Measurements from ENCODE around the gene GNAQ. TPM values are rescaled to one million over a fixed set of nuclear protein-coding genes. Genes with fewer than 3 reads are reported as not detected.

GNAQ gene
- polyA plus RNA-seq, 1 donor (not counting 4 experiments of a cell fraction or from before 2014, with no cell fraction given), result 64.3 TPM

DNA sequence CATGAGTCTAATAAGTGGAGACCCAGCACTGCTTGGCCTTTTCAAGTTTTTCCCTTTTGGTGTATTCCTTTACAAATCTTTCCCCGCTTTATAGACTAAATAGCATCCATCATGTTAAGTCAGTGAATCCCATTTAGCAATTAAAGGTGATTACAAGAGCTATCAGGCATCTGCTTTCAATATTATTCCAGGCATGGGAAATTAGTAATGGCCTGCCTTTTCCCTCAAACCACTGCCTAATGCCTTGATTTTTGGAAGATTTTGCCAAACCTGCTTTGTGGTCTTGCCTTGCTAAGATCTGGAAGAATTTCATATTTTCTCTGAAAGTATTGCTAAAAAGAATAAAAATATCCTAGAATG is 280.6 kb downstream of the GNAQ start:
- Histone ChIP-seq H3K9me3 (ENCODE audit: control insufficient read depth, low read depth, low read length) (no peaks in the 10 kb centered on the region), H3K4me2 (ENCODE audit: control insufficient read depth, extremely low read depth, insufficient read depth, low read depth, low read length) (no peak overlapping the region), H3K36me3 (ENCODE audit: control insufficient read depth in 2 of 2, extremely low read depth in 1 of 2, insufficient read depth in 2 of 2, low read length in 2 of 2) (peaks cover 0 to 3% of the 10 kb centered on the region in 2 experiments), H3K27ac (ENCODE audit: control insufficient read depth, insufficient read depth, low read length) (no peak overlapping the region), H3K79me2 (ENCODE audit: control insufficient read depth, insufficient read depth, low read length) (no peaks in the 10 kb centered on the region), H3K9me1 (ENCODE audit: control insufficient read depth, extremely low read depth, insufficient read depth, low read length) (no peaks in the 10 kb centered on the region), H3K27me3 (ENCODE audit: control insufficient read depth, extremely low read depth, insufficient read depth, low read length) (no peaks in the 10 kb centered on the region), H3K4me3 (ENCODE audit: control insufficient read depth in 2 of 3, extremely low read depth in 1 of 3, insufficient read depth in 2 of 3, low read depth in 1 of 3, low read length in 3 of 3) (no peak overlapping the region), H4K20me1 (ENCODE audit: control insufficient read depth, extremely low read depth, insufficient read depth, low read length) (no peaks in the 10 kb centered on the region), H3K9ac (ENCODE audit: control insufficient read depth, extremely low read depth, insufficient read depth, low read length) (no peak overlapping the region), H3K4me1 (ENCODE audit: control insufficient read depth, extremely low read depth, insufficient read depth, low read length) (no peaks in the 10 kb centered on the region), H2AFZ (ENCODE audit: control insufficient read depth, low read length) (no peak overlapping the region)
- TF ChIP-seq EZH2 (IDR thresholded peaks at IDR 0.05; ENCODE audit: low read length), result no peak
- TF ChIP-seq, protein P1, sequence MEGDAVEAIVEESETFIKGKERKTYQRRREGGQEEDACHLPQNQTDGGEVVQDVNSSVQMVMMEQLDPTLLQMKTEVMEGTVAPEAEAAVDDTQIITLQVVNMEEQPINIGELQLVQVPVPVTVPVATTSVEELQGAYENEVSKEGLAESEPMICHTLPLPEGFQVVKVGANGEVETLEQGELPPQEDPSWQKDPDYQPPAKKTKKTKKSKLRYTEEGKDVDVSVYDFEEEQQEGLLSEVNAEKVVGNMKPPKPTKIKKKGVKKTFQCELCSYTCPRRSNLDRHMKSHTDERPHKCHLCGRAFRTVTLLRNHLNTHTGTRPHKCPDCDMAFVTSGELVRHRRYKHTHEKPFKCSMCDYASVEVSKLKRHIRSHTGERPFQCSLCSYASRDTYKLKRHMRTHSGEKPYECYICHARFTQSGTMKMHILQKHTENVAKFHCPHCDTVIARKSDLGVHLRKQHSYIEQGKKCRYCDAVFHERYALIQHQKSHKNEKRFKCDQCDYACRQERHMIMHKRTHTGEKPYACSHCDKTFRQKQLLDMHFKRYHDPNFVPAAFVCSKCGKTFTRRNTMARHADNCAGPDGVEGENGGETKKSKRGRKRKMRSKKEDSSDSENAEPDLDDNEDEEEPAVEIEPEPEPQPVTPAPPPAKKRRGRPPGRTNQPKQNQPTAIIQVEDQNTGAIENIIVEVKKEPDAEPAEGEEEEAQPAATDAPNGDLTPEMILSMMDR (optimal IDR thresholded peaks at IDR 0.05 in 1 of 3, IDR thresholded peaks at IDR 0.05 in 1 of 3, conservative IDR thresholded peaks at IDR 0.05 in 1 of 3; ENCODE audit: extremely low read depth in 1 of 3, insufficient read depth in 2 of 3, low read length in 3 of 3), result no peak
- dilution Hi-C loops (cut with MboI; ENCODE audit: extremely low pct_ligation_motif_present, low sequenced_read_pairs), result no loop called here
- FAIRE-seq, result no peak
- no peak for DNase-seq (ENCODE audit: low read depth, low spot score)

DNA sequence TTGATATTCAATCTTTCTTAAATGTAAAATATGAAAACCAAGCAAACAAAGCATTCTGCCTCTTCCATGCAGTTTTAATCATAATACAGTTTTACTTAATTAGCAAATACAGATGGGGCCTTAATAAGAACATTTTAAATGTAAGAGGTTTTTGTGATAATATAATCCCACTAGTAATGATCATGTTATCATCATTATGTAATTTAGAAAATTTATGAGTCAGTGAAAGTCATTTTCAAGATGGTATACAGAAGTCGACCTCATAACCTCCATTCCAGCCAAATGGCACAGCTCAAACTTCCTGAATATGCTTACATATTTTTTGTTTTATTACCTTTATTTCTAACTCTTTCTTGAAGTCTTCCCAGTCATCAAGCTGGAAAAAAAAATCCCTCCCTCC is 281.3 kb downstream of the GNAQ start:
- H3K27ac ChIP-seq (ENCODE audit: control insufficient read depth, insufficient read depth, low read length), result no peak overlapping the region
- H3K9ac ChIP-seq (ENCODE audit: control insufficient read depth, extremely low read depth, insufficient read depth, low read length), result no peak overlapping the region
- no peaks in the 10 kb centered on the region for H3K9me1 ChIP-seq (ENCODE audit: control insufficient read depth, extremely low read depth, insufficient read depth, low read length)
- no peak overlapping the region for H2AFZ ChIP-seq (ENCODE audit: control insufficient read depth, low read length)
- H3K27me3 ChIP-seq (ENCODE audit: control insufficient read depth, extremely low read depth, insufficient read depth, low read length), result no peaks in the 10 kb centered on the region
- no peak overlapping the region for H3K4me2 ChIP-seq (ENCODE audit: control insufficient read depth, extremely low read depth, insufficient read depth, low read depth, low read length)
- H3K9me3 ChIP-seq (ENCODE audit: control insufficient read depth, low read depth, low read length), result no peaks in the 10 kb centered on the region
- DNase-seq (ENCODE audit: low read depth, low spot score) (no peak), FAIRE-seq (no peak)
- H3K79me2 ChIP-seq (ENCODE audit: control insufficient read depth, insufficient read depth, low read length), result no peaks in the 10 kb centered on the region
- TF ChIP-seq, protein P1 (optimal IDR thresholded peaks at IDR 0.05 in 1 of 3, IDR thresholded peaks at IDR 0.05 in 1 of 3, conservative IDR thresholded peaks at IDR 0.05 in 1 of 3; ENCODE audit: extremely low read depth in 1 of 3, insufficient read depth in 2 of 3, low read length in 3 of 3), result no peak
- TF ChIP-seq EZH2 (IDR thresholded peaks at IDR 0.05; ENCODE audit: low read length), result no peak
- H3K4me1 ChIP-seq (ENCODE audit: control insufficient read depth, extremely low read depth, insufficient read depth, low read length), result no peaks in the 10 kb centered on the region
- dilution Hi-C loops (cut with MboI; ENCODE audit: extremely low pct_ligation_motif_present, low sequenced_read_pairs), result no loop called here
- no peak overlapping the region for H3K4me3 ChIP-seq (ENCODE audit: control insufficient read depth in 2 of 3, extremely low read depth in 1 of 3, insufficient read depth in 2 of 3, low read depth in 1 of 3, low read length in 3 of 3)
- H3K36me3 ChIP-seq (ENCODE audit: control insufficient read depth in 2 of 2, extremely low read depth in 1 of 2, insufficient read depth in 2 of 2, low read length in 2 of 2), result peaks cover 0 to 3% of the 10 kb centered on the region in 2 experiments
- H4K20me1 ChIP-seq (ENCODE audit: control insufficient read depth, extremely low read depth, insufficient read depth, low read length), result no peaks in the 10 kb centered on the region

Data from keratinocyte (primary cell).